Measurements from ENCODE around the gene NTM. TPM values are rescaled to one million over a fixed set of nuclear protein-coding genes. Genes with fewer than 3 reads are reported as not detected.
A peak's percentile ranks its signal among the peaks of the same experiment; 100 is the strongest.

Gene NTM
- total and polyA plus RNA-seq, 12 donors, result 0.26 to 11.5 (median 4.0) TPM

- H3K4me3 ChIP-seq, result peak overlapping the region in 1 of 4 donors; percentile 24
Observed at GRCh38 chr11:132126973-132127899, 756.8 kb downstream of the NTM start.

GRCh38 chr11:132127900-132128288 lies 757.5 kb downstream of the NTM start:
- H3K27me3 ChIP-seq, result no peaks in the 10 kb centered on the region
- intact Hi-C loops (cut with DNase I), result loop anchor here in 1 of 2 donors (5.0 kb wide), 1 partner anchor 381 kb away; no protein-coding TSS in a partner anchor
- WGBS, 4 donors, result 80 to 94% (median 89%) methylated on average over 2 of the region's 2 CpGs

More at GRCh38 chr11:132126973-132127899, 756.8 kb downstream of the NTM start:
- no peaks in the 10 kb centered on the region for H3K9me3 ChIP-seq (replicated peaks in 1 of 3)
- WGBS, 4 donors, result 36 to 45% (median 38%) methylated on average over 19 of the region's 19 CpGs
- H3K27me3 ChIP-seq, result no peaks in the 10 kb centered on the region
- DNase-seq, result peak; percentile 56 to 78 (median 75)
- H3K36me3 ChIP-seq (replicated peaks in 1 of 2), result no peaks in the 10 kb centered on the region
- TF ChIP-seq CTCF (IDR thresholded peaks at IDR 0.05) (peak in 5 of 6 experiments; percentile 52 to 61 (median 54)), POLR2A (IDR thresholded peaks at IDR 0.05) (no peak)
- H3K27ac ChIP-seq, result peak overlapping the region in 1 of 5 donors; percentile 36
- intact Hi-C loops (cut with DNase I), result loop anchor here in 1 of 2 donors (5.0 kb wide), 1 partner anchor 380 kb away; no protein-coding TSS in a partner anchor
- H3K4me1 ChIP-seq (replicated peaks in 1 of 2), result peaks cover 4 to 8% of the 10 kb centered on the region in 2 donors

GRCh38 chr11:132131047-132131446 lies 760.6 kb downstream of the NTM start:
- Histone ChIP-seq H3K9me3 (replicated peaks in 1 of 3) (no peaks in the 10 kb centered on the region), H3K27ac (no peak overlapping the region), H3K4me3 (no peak overlapping the region), H3K36me3 (replicated peaks in 1 of 2) (no peaks in the 10 kb centered on the region), H3K27me3 (no peaks in the 10 kb centered on the region), H3K4me1 (replicated peaks in 1 of 2) (peaks cover 4 to 8% of the 10 kb centered on the region in 2 donors)
- intact Hi-C loops (cut with DNase I), result no loop called here
- WGBS, 4 donors, result 82 to 88% (median 85%) methylated on average over 4 of the region's 4 CpGs
- no peak for DNase-seq
- no peak for TF ChIP-seq POLR2A (IDR thresholded peaks at IDR 0.05)
- no peak for TF ChIP-seq CTCF (IDR thresholded peaks at IDR 0.05)

More at GRCh38 chr11:132127900-132128288, 757.5 kb downstream of the NTM start:
- TF ChIP-seq POLR2A (IDR thresholded peaks at IDR 0.05) (no peak), CTCF (IDR thresholded peaks at IDR 0.05) (no peak)
- Histone ChIP-seq H3K4me1 (replicated peaks in 1 of 2) (peaks cover 4 to 8% of the 10 kb centered on the region in 2 donors), H3K9me3 (replicated peaks in 1 of 3) (no peaks in the 10 kb centered on the region), H3K27ac (no peak overlapping the region), H3K36me3 (replicated peaks in 1 of 2) (no peaks in the 10 kb centered on the region), H3K4me3 (no peak overlapping the region)
- DNase-seq, result no peak

GRCh38 chr11:132131961-132132360 lies 761.5 kb downstream of the NTM start:
- no peak for DNase-seq
- WGBS, 4 donors, result 56 to 68% (median 65%) methylated on average over 9 of the region's 9 CpGs
- intact Hi-C loops (cut with DNase I), result no loop called here
- no peaks in the 10 kb centered on the region for H3K27me3 ChIP-seq
- H3K4me1 ChIP-seq (replicated peaks in 1 of 2), result no peaks in the 10 kb centered on the region
- no peak for TF ChIP-seq POLR2A (IDR thresholded peaks at IDR 0.05)
- no peak for TF ChIP-seq CTCF (IDR thresholded peaks at IDR 0.05)
- H3K36me3 ChIP-seq (replicated peaks in 1 of 2), result no peaks in the 10 kb centered on the region
- H3K4me3 ChIP-seq, result no peak overlapping the region
- no peaks in the 10 kb centered on the region for H3K9me3 ChIP-seq (replicated peaks in 1 of 3)
- no peak overlapping the region for H3K27ac ChIP-seq

Data from adrenal gland (tissue), 12 donors.